GM12872 (cell line): ENCODE results near the gene HLA-DRB5.

ENCODE experiments used
- TF ChIP-seq, protein P1 (sequence below): IDR thresholded peaks from 3 replicates; pipeline ENCODE4 v1.5.1; 2011; ENCODE audit warnings: low read depth, mild to moderate bottlenecking, low read length, moderate library complexity; ENCODE audit not compliant: insufficient read depth

Gene HLA-DRB5

GRCh38 chr6:32488083-32488482 lies 42.0 kb downstream of the HLA-DRB5 start:
- TF ChIP-seq, protein P1, sequence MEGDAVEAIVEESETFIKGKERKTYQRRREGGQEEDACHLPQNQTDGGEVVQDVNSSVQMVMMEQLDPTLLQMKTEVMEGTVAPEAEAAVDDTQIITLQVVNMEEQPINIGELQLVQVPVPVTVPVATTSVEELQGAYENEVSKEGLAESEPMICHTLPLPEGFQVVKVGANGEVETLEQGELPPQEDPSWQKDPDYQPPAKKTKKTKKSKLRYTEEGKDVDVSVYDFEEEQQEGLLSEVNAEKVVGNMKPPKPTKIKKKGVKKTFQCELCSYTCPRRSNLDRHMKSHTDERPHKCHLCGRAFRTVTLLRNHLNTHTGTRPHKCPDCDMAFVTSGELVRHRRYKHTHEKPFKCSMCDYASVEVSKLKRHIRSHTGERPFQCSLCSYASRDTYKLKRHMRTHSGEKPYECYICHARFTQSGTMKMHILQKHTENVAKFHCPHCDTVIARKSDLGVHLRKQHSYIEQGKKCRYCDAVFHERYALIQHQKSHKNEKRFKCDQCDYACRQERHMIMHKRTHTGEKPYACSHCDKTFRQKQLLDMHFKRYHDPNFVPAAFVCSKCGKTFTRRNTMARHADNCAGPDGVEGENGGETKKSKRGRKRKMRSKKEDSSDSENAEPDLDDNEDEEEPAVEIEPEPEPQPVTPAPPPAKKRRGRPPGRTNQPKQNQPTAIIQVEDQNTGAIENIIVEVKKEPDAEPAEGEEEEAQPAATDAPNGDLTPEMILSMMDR: no peak

- TF ChIP-seq, protein P1: no peak
Observed at GRCh38 chr6:32484614-32484998, 45.5 kb downstream of the HLA-DRB5 start.

GRCh38 chr6:32483968-32484613 lies 46.0 kb downstream of the HLA-DRB5 start:
- TF ChIP-seq, protein P1: no peak

DNA sequence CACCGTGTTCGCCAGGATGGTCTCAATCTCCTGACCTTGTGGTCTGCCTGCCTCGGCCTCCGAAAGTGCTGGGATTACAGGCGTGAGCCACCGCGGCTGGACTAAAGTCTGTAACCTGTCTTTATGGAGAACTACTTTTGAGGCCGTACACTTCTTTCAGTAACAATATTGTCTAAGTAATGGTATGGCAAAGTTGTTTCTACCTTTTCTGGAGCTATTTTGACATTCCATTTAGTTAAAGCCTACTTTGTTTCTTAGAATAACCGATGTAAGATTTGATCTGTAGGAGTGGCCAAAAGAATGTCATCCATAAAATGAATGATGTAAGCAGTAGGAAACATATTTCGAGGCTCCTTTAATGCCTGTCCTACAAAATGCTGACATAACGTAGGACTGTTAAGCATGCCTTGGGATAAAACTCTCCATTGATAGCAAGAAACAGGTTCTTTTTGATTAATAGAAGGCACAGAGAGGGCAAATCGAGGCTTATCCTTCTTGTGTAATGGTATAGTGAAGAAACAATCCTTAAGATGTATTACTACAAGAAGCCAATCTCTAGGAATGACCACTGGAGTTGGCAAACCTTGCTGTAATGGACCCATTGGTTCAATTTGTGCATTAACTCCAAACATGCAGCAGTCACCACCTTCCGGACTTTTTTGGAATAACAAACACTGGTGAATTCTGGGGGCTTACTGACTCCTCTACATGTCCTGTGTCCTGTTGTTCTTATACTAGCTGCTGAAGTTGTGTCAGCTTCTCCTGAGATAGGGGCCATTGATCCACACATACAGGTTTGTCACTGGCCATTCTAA lies 54.5 kb downstream of the HLA-DRB5 start:
- TF ChIP-seq, protein P1: no peak

DNA sequence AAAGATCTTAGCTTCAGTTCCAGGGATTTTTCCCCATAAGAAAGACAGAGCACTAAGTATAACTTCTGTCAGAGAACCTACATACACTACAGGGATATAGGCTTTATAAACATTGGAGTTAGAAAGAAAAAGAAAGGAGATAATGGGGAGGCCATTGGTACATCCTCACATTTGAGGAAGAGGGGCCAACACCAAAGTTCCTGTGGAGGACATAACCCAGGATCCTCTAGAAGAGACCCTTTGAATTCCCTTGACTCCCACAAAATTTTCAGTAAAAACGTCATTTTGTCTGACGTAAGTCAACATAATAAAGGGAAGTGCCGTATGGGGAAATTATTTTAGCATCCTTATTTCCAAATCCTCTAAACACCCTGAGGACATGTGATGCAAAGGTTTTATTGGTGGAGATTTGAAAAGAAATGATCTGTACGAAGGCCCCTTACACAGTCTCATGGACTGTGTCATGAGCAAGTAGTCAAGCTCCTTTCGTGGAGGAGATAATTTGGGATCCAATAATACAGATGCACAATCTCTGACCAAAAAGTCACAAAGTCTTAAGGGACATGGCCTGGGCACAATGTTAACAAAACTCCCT lies 57.2 kb downstream of the HLA-DRB5 start:
- TF ChIP-seq, protein P1: no peak
